Measurements from ENCODE around the gene FAM168A. TPM values are rescaled to one million over a fixed set of nuclear protein-coding genes. Genes with fewer than 3 reads are reported as not detected.

The FAM168A gene
- total and polyA plus RNA-seq, 2 donors from 2014 or later: 8.9 to 38.1 TPM

GRCh38 chr11:73391665-73392064 lies 206.2 kb downstream of the FAM168A start:
- no peak overlapping the region for H3K4me3 ChIP-seq (ENCODE audit: low read length in 3 of 3)
- intact Hi-C loops (cut with DNase I): loop anchor here (10.0 kb wide), 2 partner anchors 47 to 97 kb away; no protein-coding TSS in a partner anchor
- no peak overlapping the region for H3K27ac ChIP-seq (ENCODE audit: low read depth in 2 of 2, low read length in 2 of 2)
- FAIRE-seq (no peak), DNase-seq (peak in 1 of 5 donors; percentile 45)
- H3K27me3 ChIP-seq (ENCODE audit: control insufficient read depth, insufficient read depth, low read length): no peaks in the 10 kb centered on the region
- H3K36me3 ChIP-seq (ENCODE audit: control insufficient read depth in 2 of 3, insufficient read depth in 3 of 3, low read length in 3 of 3): no peaks in the 10 kb centered on the region
- no peak overlapping the region for H3K9ac ChIP-seq (ENCODE audit: low read length in 3 of 3)
- H3K4me1 ChIP-seq (ENCODE audit: control insufficient read depth in 2 of 3, insufficient read depth in 2 of 3, low read depth in 1 of 3, low read length in 3 of 3): peaks cover 0 to 2% (median 0%) of the 10 kb centered on the region in 3 donors
- no peaks in the 10 kb centered on the region for H3K9me3 ChIP-seq (ENCODE audit: control insufficient read depth in 2 of 3, insufficient read depth in 1 of 3, low read length in 3 of 3)
- TF ChIP-seq, protein P1, sequence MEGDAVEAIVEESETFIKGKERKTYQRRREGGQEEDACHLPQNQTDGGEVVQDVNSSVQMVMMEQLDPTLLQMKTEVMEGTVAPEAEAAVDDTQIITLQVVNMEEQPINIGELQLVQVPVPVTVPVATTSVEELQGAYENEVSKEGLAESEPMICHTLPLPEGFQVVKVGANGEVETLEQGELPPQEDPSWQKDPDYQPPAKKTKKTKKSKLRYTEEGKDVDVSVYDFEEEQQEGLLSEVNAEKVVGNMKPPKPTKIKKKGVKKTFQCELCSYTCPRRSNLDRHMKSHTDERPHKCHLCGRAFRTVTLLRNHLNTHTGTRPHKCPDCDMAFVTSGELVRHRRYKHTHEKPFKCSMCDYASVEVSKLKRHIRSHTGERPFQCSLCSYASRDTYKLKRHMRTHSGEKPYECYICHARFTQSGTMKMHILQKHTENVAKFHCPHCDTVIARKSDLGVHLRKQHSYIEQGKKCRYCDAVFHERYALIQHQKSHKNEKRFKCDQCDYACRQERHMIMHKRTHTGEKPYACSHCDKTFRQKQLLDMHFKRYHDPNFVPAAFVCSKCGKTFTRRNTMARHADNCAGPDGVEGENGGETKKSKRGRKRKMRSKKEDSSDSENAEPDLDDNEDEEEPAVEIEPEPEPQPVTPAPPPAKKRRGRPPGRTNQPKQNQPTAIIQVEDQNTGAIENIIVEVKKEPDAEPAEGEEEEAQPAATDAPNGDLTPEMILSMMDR (IDR thresholded peaks at IDR 0.05; ENCODE audit: borderline replicate concordance, extremely low read depth, insufficient read depth): no peak

GRCh38 chr11:73390601-73391565 lies 207.0 kb downstream of the FAM168A start:
- Histone ChIP-seq H3K27me3 (ENCODE audit: control insufficient read depth, insufficient read depth, low read length) (no peaks in the 10 kb centered on the region), H3K27ac (ENCODE audit: low read depth in 2 of 2, low read length in 2 of 2) (no peak overlapping the region), H3K9me3 (ENCODE audit: control insufficient read depth in 2 of 3, insufficient read depth in 1 of 3, low read length in 3 of 3) (no peaks in the 10 kb centered on the region), H3K4me1 (ENCODE audit: control insufficient read depth in 2 of 3, insufficient read depth in 2 of 3, low read depth in 1 of 3, low read length in 3 of 3) (peaks cover 0 to 2% (median 0%) of the 10 kb centered on the region in 3 donors), H3K4me3 (ENCODE audit: low read length in 3 of 3) (no peak overlapping the region), H3K36me3 (ENCODE audit: control insufficient read depth in 2 of 3, insufficient read depth in 3 of 3, low read length in 3 of 3) (no peaks in the 10 kb centered on the region), H3K9ac (ENCODE audit: low read length in 3 of 3) (no peak overlapping the region)
- intact Hi-C loops (cut with DNase I): loop anchor here (10.0 kb wide), 2 partner anchors 46 to 96 kb away; no protein-coding TSS in a partner anchor
- FAIRE-seq (no peak), DNase-seq (no peak)
- TF ChIP-seq, protein P1 (IDR thresholded peaks at IDR 0.05; ENCODE audit: borderline replicate concordance, extremely low read depth, insufficient read depth): no peak

- FAIRE-seq (no peak), DNase-seq (no peak)
- Histone ChIP-seq H3K27me3 (ENCODE audit: control insufficient read depth, insufficient read depth, low read length) (no peaks in the 10 kb centered on the region), H3K9me3 (ENCODE audit: control insufficient read depth in 2 of 3, insufficient read depth in 1 of 3, low read length in 3 of 3) (no peaks in the 10 kb centered on the region), H3K4me3 (ENCODE audit: low read length in 3 of 3) (no peak overlapping the region), H3K9ac (ENCODE audit: low read length in 3 of 3) (no peak overlapping the region), H3K4me1 (ENCODE audit: control insufficient read depth in 2 of 3, insufficient read depth in 2 of 3, low read depth in 1 of 3, low read length in 3 of 3) (peaks cover 0 to 2% (median 0%) of the 10 kb centered on the region in 3 donors), H3K27ac (ENCODE audit: low read depth in 2 of 2, low read length in 2 of 2) (no peak overlapping the region), H3K36me3 (ENCODE audit: control insufficient read depth in 2 of 3, insufficient read depth in 3 of 3, low read length in 3 of 3) (no peaks in the 10 kb centered on the region)
- intact Hi-C loops (cut with DNase I): loop anchor here (10.0 kb wide), 2 partner anchors 45 to 95 kb away; no protein-coding TSS in a partner anchor
- TF ChIP-seq, protein P1 (IDR thresholded peaks at IDR 0.05; ENCODE audit: borderline replicate concordance, extremely low read depth, insufficient read depth): no peak
These were observed 208.0 kb downstream of the FAM168A start for GRCh38 chr11:73389916-73390315.

Data from kidney (tissue), 14 donors.